Astrocyte (in vitro differentiated cells and primary cell): ENCODE measurements around the gene CELSR2. TPM values are rescaled to one million over a fixed set of nuclear protein-coding genes. Genes with fewer than 3 reads are reported as not detected.

Experiments
- DNase-seq: peaks from one replicate; pipeline ENCODE4 v3.0.0-alpha.2; 2010; ENCODE audit warnings: low read depth
- FAIRE-seq: peaks from 2 replicates; lab custom pipeline; 2011; peaks lifted over from hg19 to GRCh38; lab: Jason Lieb, UNC
- H2AFZ ChIP-seq: 2 replicates; pipeline ENCODE4 v1.6.0; 2012; ENCODE audit warnings: low read depth, low read length, inconsistent platforms
- H3K27ac ChIP-seq: 2 replicates; pipeline ENCODE4 v1.5.1; 2011; ENCODE audit warnings: low read depth, low read length, inconsistent platforms
- H3K27me3 ChIP-seq: 2 replicates; pipeline ENCODE4 v1.6.0; 2011; ENCODE audit warnings: low read length, inconsistent platforms; ENCODE audit not compliant: insufficient read depth
- H3K36me3 ChIP-seq: 2 replicates; pipeline ENCODE4 v1.5.1; 2011; ENCODE audit warnings: low read length, inconsistent platforms; ENCODE audit not compliant: insufficient read depth
- H3K4me1 ChIP-seq: 2 replicates; pipeline ENCODE4 v1.5.1; 2011; ENCODE audit warnings: low read length, inconsistent platforms; ENCODE audit not compliant: insufficient read depth
- H3K4me2 ChIP-seq: 2 replicates; pipeline ENCODE4 v1.6.0; 2012; ENCODE audit warnings: low read length, inconsistent platforms
- H3K4me3 ChIP-seq: 2 replicates; pipeline ENCODE4 v1.5.1; 2011; ENCODE audit warnings: low read depth, mild to moderate bottlenecking, low read length, inconsistent platforms; ENCODE audit not compliant: insufficient read depth
- H3K79me2 ChIP-seq: 2 replicates; pipeline ENCODE4 v1.6.0; 2012; ENCODE audit warnings: mild to moderate bottlenecking, low read length, inconsistent platforms; ENCODE audit not compliant: insufficient read depth
- H3K9ac ChIP-seq: 2 replicates; pipeline ENCODE4 v1.6.0; 2012; ENCODE audit warnings: mild to moderate bottlenecking, low read length, inconsistent platforms
- H3K9me3 ChIP-seq: 2 replicates; pipeline ENCODE4 v1.5.1; 2012; ENCODE audit warnings: low read depth, mild to moderate bottlenecking, low read length, inconsistent platforms; ENCODE audit not compliant: insufficient read depth
- H4K20me1 ChIP-seq: 2 replicates; pipeline ENCODE4 v1.6.0; 2012; ENCODE audit warnings: low read length, inconsistent platforms; ENCODE audit not compliant: insufficient read depth
- H3K27ac Mint-ChIP-seq: one replicate; pipeline ENCODE4 v1.8.0; 2021; ENCODE audit warnings: mild to moderate bottlenecking, mixed read lengths; ENCODE audit not compliant: unreplicated experiment
- H3K27me3 Mint-ChIP-seq: one replicate; pipeline ENCODE4 v1.8.0; 2021; ENCODE audit warnings: low read depth, mixed read lengths; ENCODE audit not compliant: unreplicated experiment
- H3K36me3 Mint-ChIP-seq: one replicate; pipeline ENCODE4 v1.8.0; 2021; ENCODE audit warnings: low read depth, mixed read lengths; ENCODE audit not compliant: unreplicated experiment
- H3K4me1 Mint-ChIP-seq: one replicate; pipeline ENCODE4 v1.8.0; 2021; ENCODE audit warnings: low read depth, mixed read lengths; ENCODE audit not compliant: unreplicated experiment
- H3K4me3 Mint-ChIP-seq: one replicate; pipeline ENCODE4 v1.8.0; 2021; ENCODE audit warnings: mild to moderate bottlenecking, moderate library complexity, mixed read lengths; ENCODE audit not compliant: unreplicated experiment
- H3K9me3 Mint-ChIP-seq: one replicate; pipeline ENCODE4 v1.8.0; 2021; ENCODE audit warnings: mild to moderate bottlenecking, mixed read lengths; ENCODE audit not compliant: unreplicated experiment
- CTCF ChIP-seq: IDR thresholded peaks from 2 replicates; pipeline ENCODE4 v1.5.1; 2011; ENCODE audit warnings: low read depth, mild to moderate bottlenecking, inconsistent platforms, low read length, moderate library complexity; ENCODE audit not compliant: insufficient read depth
- EZH2 ChIP-seq: IDR thresholded peaks from 2 replicates; pipeline ENCODE4 v1.6.1; 2012; ENCODE audit warnings: mild to moderate bottlenecking, low read length, inconsistent platforms; ENCODE audit not compliant: insufficient read depth
- total RNA-seq: library from RNA; stranded (reverse); gene quantifications from 2 replicates; pipeline ENCODE4 v1.2.1, GENCODE V29; 2021

The CELSR2 gene
- total RNA-seq, 1 donor from 2014 or later, result 10.0 TPM

GRCh38 chr1:109258481-109259466 lies 9.4 kb downstream of the CELSR2 start:
- Mint-ChIP-seq H3K9me3 (no peaks in the 10 kb centered on the region), H3K4me1 (peaks cover 13% of the 10 kb centered on the region), H3K4me3 (no peak overlapping the region), H3K27me3 (peaks cover 2% of the 10 kb centered on the region), H3K27ac (no peak overlapping the region), H3K36me3 (peaks cover under 1% of the 10 kb centered on the region)
- H4K20me1 ChIP-seq, result no peaks in the 10 kb centered on the region
- peaks cover 2% of the 10 kb centered on the region for H3K79me2 ChIP-seq
- peaks cover 14% of the 10 kb centered on the region for H3K4me1 ChIP-seq
- no peak overlapping the region for H3K9ac ChIP-seq
- no peaks in the 10 kb centered on the region for H3K27me3 ChIP-seq
- no peak for FAIRE-seq
- H3K36me3 ChIP-seq, result no peaks in the 10 kb centered on the region
- no peak overlapping the region for H3K4me2 ChIP-seq
- DNase-seq, result no peak
- no peak for TF ChIP-seq CTCF
- no peak for TF ChIP-seq EZH2
- H2AFZ ChIP-seq, result no peak overlapping the region
- H3K9me3 ChIP-seq, result no peaks in the 10 kb centered on the region
- no peak overlapping the region for H3K4me3 ChIP-seq
- H3K27ac ChIP-seq, result no peak overlapping the region

GRCh38 chr1:109259674-109260557 lies 10.6 kb downstream of the CELSR2 start:
- peaks cover 2% of the 10 kb centered on the region for H3K27me3 Mint-ChIP-seq
- no peak overlapping the region for H3K27ac Mint-ChIP-seq
- Histone ChIP-seq H3K79me2 (peaks cover 2% of the 10 kb centered on the region), H3K4me2 (no peak overlapping the region), H3K9me3 (no peaks in the 10 kb centered on the region), H2AFZ (no peak overlapping the region), H3K27ac (no peak overlapping the region), H4K20me1 (no peaks in the 10 kb centered on the region), H3K4me3 (no peak overlapping the region), H3K36me3 (no peaks in the 10 kb centered on the region), H3K9ac (no peak overlapping the region), H3K27me3 (no peaks in the 10 kb centered on the region), H3K4me1 (peaks cover 4% of the 10 kb centered on the region)
- FAIRE-seq (no peak), DNase-seq (no peak)
- H3K4me3 Mint-ChIP-seq, result no peak overlapping the region
- no peak for TF ChIP-seq EZH2
- no peak for TF ChIP-seq CTCF
- H3K9me3 Mint-ChIP-seq, result no peaks in the 10 kb centered on the region
- H3K36me3 Mint-ChIP-seq, result peaks cover 2% of the 10 kb centered on the region
- peaks cover 6% of the 10 kb centered on the region for H3K4me1 Mint-ChIP-seq
